Measurements from ENCODE around the gene CDKAL1.

DNA sequence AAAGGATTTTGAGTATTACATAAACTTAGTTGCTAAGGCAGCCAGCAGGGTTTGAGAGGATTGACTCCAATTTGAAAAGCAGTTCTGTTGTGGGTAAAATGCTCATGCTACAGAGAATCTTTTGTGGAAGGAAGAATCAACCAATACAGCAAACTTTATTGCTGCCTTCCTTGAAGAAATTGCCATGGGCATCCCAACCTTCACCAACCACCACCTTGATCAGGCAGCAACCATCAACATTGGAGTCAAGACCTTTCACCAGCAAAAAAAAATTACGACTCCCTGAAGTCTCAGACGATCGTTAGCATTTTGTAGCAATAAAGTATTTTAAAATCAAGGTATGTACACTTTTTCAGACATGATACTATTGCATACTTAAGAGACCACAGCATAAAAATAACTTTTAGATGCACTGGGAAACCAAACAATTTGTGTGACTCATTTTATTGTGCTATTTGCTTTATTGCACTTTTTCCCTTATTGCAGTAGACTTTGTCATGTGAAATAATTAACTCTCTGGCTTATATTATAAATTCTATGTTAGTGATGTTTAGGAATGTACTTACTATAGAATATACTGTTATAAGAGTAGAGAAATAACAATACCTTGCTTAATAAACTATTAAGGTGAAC, 390.8 kb downstream of the CDKAL1 start:
- no peak for TF ChIP-seq POLR2A (IDR thresholded peaks at IDR 0.05)
- TF ChIP-seq, protein P1, sequence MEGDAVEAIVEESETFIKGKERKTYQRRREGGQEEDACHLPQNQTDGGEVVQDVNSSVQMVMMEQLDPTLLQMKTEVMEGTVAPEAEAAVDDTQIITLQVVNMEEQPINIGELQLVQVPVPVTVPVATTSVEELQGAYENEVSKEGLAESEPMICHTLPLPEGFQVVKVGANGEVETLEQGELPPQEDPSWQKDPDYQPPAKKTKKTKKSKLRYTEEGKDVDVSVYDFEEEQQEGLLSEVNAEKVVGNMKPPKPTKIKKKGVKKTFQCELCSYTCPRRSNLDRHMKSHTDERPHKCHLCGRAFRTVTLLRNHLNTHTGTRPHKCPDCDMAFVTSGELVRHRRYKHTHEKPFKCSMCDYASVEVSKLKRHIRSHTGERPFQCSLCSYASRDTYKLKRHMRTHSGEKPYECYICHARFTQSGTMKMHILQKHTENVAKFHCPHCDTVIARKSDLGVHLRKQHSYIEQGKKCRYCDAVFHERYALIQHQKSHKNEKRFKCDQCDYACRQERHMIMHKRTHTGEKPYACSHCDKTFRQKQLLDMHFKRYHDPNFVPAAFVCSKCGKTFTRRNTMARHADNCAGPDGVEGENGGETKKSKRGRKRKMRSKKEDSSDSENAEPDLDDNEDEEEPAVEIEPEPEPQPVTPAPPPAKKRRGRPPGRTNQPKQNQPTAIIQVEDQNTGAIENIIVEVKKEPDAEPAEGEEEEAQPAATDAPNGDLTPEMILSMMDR (IDR thresholded peaks at IDR 0.05) = no peak

Measured in vagina (tissue), 2 donors.